GM18858 (cell line): Measurements from ENCODE around the gene RIPPLY2.
"Not testable (repeated sequence)": the region's sequence is repeated elsewhere in the genome, so short reads cannot be mapped to it uniquely, and the experiment has no call there.

Experiments
- ATAC-seq: cut with Tn5 transposase; IDR thresholded peaks from one replicate; pipeline ENCODE4 v1.9.1; 2021; ENCODE audit not compliant: unreplicated experiment

Gene RIPPLY2

DNA sequence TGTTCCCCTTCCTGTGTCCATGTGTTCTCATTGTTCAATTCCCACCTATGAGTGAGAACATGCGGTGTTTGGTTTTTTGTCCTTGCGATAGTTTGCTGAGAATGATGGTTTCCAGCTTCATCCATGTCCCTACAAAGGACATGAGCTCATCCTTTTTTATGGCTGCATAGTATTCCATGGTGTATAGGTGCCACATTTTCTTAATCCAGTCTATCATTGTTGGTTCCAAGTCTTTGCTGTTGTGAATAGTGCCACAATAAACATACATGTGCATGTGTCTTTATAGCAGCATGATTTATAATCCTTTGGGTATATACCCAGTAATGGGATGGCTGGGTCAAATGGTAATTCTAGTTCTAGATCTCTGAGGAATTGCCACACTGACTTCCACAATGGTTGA, 43.9 kb downstream of the RIPPLY2 start:
- not testable (repeated sequence) for ATAC-seq

DNA sequence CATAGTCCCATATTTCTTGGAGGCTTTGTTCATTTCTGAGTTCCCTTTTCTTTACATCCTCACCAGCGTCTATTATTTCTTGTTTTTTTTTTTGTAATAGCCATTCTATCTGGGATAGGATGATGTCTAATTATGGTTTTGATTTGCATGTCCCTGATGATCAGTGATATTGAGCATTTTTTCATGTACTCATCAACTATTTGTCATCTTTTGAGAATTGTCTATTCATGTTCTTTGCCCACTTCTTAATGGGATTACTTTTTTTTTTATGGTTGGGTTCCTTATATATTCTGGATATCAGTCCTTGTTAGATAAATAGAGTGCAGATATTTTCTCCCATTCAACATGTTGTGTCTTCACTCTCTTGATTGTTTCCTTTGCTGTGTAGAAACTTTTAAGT, 48.5 kb downstream of the RIPPLY2 start:
- no peak for ATAC-seq

DNA sequence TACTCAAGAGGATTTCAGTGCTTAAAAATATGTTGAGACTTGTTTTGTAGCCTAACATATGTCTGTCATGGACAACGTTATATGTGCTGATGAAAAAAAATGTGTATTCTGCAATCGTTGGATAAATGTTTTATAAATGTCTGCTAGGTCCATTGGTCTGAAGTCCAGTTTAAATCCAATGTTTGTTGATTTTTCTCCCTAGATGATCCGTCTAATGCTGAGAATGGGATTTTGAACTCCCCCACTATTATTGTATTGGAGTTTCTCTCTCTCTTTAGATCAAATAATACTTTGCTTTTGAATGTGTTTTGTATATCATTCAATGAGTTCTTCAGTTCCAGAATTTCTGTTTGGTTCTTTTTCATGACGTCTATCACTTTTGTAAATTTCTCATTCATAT, 51.2 kb downstream of the RIPPLY2 start:
- no peak for ATAC-seq

GRCh38 chr6:83905648-83906047, 52.5 kb downstream of the RIPPLY2 start:
- no peak for ATAC-seq
